ENCODE measurements around the gene TNFRSF21. TPM values are rescaled to one million over a fixed set of nuclear protein-coding genes. Genes with fewer than 3 reads are reported as not detected.

The TNFRSF21 gene
- polyA plus RNA-seq, 3 donors, result 0.43 to 0.86 (median 0.58) TPM

DNA sequence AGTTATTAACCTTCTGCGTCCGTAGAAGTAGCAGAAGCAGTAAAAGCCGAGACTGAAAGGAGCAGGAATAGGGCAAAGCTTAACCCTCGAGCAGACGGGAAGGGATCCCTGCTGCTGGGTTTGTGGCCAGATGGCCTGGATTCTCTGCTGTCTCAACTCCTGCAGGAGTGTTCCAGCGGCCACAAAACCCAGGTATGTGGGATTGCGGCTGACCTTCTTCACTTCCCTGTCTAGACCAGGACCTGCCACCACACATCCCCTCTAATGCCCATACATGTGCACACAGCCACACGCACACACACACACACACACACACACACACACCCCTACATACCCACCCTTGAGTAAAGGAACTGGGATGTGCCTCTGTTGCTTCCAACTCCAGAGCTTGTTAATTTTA, 33.1 kb upstream of the TNFRSF21 start:
- Histone ChIP-seq H2AFZ (ENCODE audit: insufficient read depth, low read depth, low read length, poor library complexity, severe bottlenecking) (no peak overlapping the region), H3K4me3 (replicated peaks in 1 of 3; ENCODE audit: low read depth in 2 of 3, low read length in 3 of 3) (no peak overlapping the region), H3K9ac (ENCODE audit: insufficient read depth, low read length, poor library complexity, severe bottlenecking) (no peak overlapping the region), H3K27me3 (ENCODE audit: control insufficient read depth in 2 of 2, insufficient read depth in 2 of 2, low read length in 2 of 2) (no peaks in the 10 kb centered on the region), H4K20me1 (ENCODE audit: insufficient read depth, low read length) (no peaks in the 10 kb centered on the region), H3K36me3 (replicated peaks in 1 of 2; ENCODE audit: control insufficient read depth in 1 of 2, insufficient read depth in 2 of 2, low read length in 2 of 2) (no peaks in the 10 kb centered on the region), H3K9me3 (replicated peaks in 1 of 2; ENCODE audit: control insufficient read depth in 1 of 2, insufficient read depth in 1 of 2, low read length in 2 of 2) (no peaks in the 10 kb centered on the region), H3K4me2 (replicated peaks; ENCODE audit: extremely low read depth, low read length, poor library complexity, severe bottlenecking) (no peak overlapping the region), H3K27ac (ENCODE audit: low read depth in 1 of 2, low read length in 2 of 2) (no peak overlapping the region), H3K79me2 (ENCODE audit: insufficient read depth, low read length) (no peaks in the 10 kb centered on the region), H3K4me1 (ENCODE audit: control insufficient read depth in 1 of 2, insufficient read depth in 2 of 2, low read length in 2 of 2) (peaks cover 11 to 15% of the 10 kb centered on the region in 2 donors)
- peaks cover 20% of the 10 kb centered on the region for H3K4me1 Mint-ChIP-seq
- peak overlapping the region in 2 of 7 donors; percentile 27 to 49 for H3K27ac Mint-ChIP-seq
- H3K36me3 Mint-ChIP-seq, result no peaks in the 10 kb centered on the region
- TF ChIP-seq, protein P1, sequence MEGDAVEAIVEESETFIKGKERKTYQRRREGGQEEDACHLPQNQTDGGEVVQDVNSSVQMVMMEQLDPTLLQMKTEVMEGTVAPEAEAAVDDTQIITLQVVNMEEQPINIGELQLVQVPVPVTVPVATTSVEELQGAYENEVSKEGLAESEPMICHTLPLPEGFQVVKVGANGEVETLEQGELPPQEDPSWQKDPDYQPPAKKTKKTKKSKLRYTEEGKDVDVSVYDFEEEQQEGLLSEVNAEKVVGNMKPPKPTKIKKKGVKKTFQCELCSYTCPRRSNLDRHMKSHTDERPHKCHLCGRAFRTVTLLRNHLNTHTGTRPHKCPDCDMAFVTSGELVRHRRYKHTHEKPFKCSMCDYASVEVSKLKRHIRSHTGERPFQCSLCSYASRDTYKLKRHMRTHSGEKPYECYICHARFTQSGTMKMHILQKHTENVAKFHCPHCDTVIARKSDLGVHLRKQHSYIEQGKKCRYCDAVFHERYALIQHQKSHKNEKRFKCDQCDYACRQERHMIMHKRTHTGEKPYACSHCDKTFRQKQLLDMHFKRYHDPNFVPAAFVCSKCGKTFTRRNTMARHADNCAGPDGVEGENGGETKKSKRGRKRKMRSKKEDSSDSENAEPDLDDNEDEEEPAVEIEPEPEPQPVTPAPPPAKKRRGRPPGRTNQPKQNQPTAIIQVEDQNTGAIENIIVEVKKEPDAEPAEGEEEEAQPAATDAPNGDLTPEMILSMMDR (IDR thresholded peaks at IDR 0.05), result no peak
- no peaks in the 10 kb centered on the region for H3K9me3 Mint-ChIP-seq
- H3K27me3 Mint-ChIP-seq (ENCODE audit: low read depth in 3 of 3), result peaks cover 0 to 1% (median 0%) of the 10 kb centered on the region in 3 donors
- DNase-seq, result no peak
- WGBS (ENCODE audit: insufficient coverage), result 95% methylated on average over 7 of the region's 8 CpGs
- H3K4me3 Mint-ChIP-seq, result no peak overlapping the region
- intact Hi-C loops (cut with micrococcal nuclease), result no loop called here

DNA sequence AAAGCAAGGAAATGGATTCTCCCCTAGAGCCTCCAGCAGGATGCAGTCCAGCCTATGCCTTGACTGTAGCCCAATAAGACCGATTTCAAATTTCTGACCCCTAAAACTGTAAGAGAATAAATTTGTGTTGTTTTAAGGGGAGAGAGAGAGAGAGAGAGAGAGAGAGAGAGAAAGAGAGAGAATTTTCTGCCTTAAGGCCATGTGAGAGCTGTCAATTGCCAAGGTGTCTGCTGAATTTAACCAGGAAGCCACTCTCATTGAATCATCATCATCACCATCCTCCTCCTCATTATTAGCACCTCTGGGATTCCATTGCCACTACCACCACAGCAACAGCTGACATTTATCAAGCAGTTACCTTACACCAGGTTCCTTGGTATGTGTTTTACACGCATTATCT, 27.8 kb upstream of the TNFRSF21 start:
- no peaks in the 10 kb centered on the region for H3K36me3 ChIP-seq (replicated peaks in 1 of 2; ENCODE audit: control insufficient read depth in 1 of 2, insufficient read depth in 2 of 2, low read length in 2 of 2)
- no peak overlapping the region for H3K4me3 ChIP-seq (replicated peaks in 1 of 3; ENCODE audit: low read depth in 2 of 3, low read length in 3 of 3)
- no peaks in the 10 kb centered on the region for H4K20me1 ChIP-seq (ENCODE audit: insufficient read depth, low read length)
- Mint-ChIP-seq H3K4me1 (peaks cover 21% of the 10 kb centered on the region), H3K27ac (no peak overlapping the region), H3K27me3 (ENCODE audit: low read depth in 3 of 3) (peaks cover 3 to 5% (median 4%) of the 10 kb centered on the region in 3 donors), H3K9me3 (peaks cover 0 to 3% (median 0%) of the 10 kb centered on the region in 7 donors), H3K36me3 (no peaks in the 10 kb centered on the region), H3K4me3 (no peak overlapping the region)
- intact Hi-C loops (cut with micrococcal nuclease), result no loop called here
- no CpG with 5 or more reads among the region's 2 CpGs for WGBS (ENCODE audit: insufficient coverage)
- H2AFZ ChIP-seq (ENCODE audit: insufficient read depth, low read depth, low read length, poor library complexity, severe bottlenecking), result no peak overlapping the region
- no peaks in the 10 kb centered on the region for H3K79me2 ChIP-seq (ENCODE audit: insufficient read depth, low read length)
- H3K4me1 ChIP-seq (ENCODE audit: control insufficient read depth in 1 of 2, insufficient read depth in 2 of 2, low read length in 2 of 2), result peaks cover 14 to 15% of the 10 kb centered on the region in 2 donors
- no peak for DNase-seq
- no peaks in the 10 kb centered on the region for H3K9me3 ChIP-seq (replicated peaks in 1 of 2; ENCODE audit: control insufficient read depth in 1 of 2, insufficient read depth in 1 of 2, low read length in 2 of 2)
- no peak overlapping the region for H3K9ac ChIP-seq (ENCODE audit: insufficient read depth, low read length, poor library complexity, severe bottlenecking)
- TF ChIP-seq, protein P1 (IDR thresholded peaks at IDR 0.05), result no peak
- no peaks in the 10 kb centered on the region for H3K27me3 ChIP-seq (ENCODE audit: control insufficient read depth in 2 of 2, insufficient read depth in 2 of 2, low read length in 2 of 2)
- no peak overlapping the region for H3K4me2 ChIP-seq (replicated peaks; ENCODE audit: extremely low read depth, low read length, poor library complexity, severe bottlenecking)
- no peak overlapping the region for H3K27ac ChIP-seq (ENCODE audit: low read depth in 1 of 2, low read length in 2 of 2)
